ENCODE measurements around the gene CNP.

DNA sequence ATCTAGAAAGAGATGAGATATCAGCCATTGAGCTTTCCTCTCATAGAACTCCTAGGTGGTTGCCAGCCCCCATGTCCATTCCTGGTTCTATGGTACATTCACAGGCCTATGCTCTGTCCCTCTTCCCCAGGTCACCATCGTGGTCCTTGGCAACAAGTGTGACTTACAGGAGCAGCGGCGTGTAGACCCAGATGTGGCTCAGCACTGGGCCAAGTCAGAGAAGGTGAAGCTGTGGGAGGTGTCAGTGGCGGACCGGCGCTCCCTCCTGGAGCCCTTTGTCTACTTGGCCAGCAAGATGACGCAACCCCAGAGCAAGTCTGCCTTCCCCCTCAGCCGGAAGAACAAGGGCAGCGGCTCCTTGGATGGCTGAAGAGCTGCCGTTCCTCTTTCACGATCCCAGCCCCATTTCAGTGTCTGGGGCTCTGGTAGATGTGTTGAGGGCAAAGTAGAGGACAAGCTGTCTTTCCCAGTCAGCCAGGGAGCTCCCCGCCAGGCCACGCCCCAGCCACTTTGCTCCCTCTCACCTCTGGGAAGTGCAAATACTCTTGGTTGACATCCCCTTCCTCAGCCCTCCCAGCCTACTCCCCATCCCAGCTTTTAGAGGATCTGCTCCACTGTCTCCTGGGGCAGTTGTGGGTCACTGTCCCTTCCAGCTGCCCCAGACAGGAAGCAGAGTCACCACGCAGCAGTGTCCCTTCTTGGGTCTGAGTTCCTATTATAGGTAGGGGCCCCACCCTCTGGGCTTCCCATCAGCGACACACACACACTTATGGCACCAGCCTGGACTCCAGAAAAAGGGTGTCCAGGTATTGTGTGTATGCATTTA lies 57.1 kb downstream of the CNP start:
- TF ChIP-seq, protein P1, sequence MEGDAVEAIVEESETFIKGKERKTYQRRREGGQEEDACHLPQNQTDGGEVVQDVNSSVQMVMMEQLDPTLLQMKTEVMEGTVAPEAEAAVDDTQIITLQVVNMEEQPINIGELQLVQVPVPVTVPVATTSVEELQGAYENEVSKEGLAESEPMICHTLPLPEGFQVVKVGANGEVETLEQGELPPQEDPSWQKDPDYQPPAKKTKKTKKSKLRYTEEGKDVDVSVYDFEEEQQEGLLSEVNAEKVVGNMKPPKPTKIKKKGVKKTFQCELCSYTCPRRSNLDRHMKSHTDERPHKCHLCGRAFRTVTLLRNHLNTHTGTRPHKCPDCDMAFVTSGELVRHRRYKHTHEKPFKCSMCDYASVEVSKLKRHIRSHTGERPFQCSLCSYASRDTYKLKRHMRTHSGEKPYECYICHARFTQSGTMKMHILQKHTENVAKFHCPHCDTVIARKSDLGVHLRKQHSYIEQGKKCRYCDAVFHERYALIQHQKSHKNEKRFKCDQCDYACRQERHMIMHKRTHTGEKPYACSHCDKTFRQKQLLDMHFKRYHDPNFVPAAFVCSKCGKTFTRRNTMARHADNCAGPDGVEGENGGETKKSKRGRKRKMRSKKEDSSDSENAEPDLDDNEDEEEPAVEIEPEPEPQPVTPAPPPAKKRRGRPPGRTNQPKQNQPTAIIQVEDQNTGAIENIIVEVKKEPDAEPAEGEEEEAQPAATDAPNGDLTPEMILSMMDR (IDR thresholded peaks at IDR 0.05): no peak
- TF ChIP-seq POLR2AphosphoS5 (IDR thresholded peaks at IDR 0.05; ENCODE audit: insufficient read depth in 1 of 2, low read depth in 1 of 2): no peak
- TF ChIP-seq POLR2A (IDR thresholded peaks at IDR 0.05): no peak

Measured in vagina (tissue), 2 donors.